ENCODE data around the gene TOP2A. TPM values are rescaled to one million over a fixed set of nuclear protein-coding genes. Genes with fewer than 3 reads are reported as not detected.

TOP2A gene
- total RNA-seq, result 31.7 and 61.5 TPM in 2 replicates

GRCh38 chr17:40417609-40418427, at the start of gene TOP2A:
TOP2A (minus strand) TSS chr17:40417896; CDS start chr17:40417791, 105 bp downstream.

DNA sequence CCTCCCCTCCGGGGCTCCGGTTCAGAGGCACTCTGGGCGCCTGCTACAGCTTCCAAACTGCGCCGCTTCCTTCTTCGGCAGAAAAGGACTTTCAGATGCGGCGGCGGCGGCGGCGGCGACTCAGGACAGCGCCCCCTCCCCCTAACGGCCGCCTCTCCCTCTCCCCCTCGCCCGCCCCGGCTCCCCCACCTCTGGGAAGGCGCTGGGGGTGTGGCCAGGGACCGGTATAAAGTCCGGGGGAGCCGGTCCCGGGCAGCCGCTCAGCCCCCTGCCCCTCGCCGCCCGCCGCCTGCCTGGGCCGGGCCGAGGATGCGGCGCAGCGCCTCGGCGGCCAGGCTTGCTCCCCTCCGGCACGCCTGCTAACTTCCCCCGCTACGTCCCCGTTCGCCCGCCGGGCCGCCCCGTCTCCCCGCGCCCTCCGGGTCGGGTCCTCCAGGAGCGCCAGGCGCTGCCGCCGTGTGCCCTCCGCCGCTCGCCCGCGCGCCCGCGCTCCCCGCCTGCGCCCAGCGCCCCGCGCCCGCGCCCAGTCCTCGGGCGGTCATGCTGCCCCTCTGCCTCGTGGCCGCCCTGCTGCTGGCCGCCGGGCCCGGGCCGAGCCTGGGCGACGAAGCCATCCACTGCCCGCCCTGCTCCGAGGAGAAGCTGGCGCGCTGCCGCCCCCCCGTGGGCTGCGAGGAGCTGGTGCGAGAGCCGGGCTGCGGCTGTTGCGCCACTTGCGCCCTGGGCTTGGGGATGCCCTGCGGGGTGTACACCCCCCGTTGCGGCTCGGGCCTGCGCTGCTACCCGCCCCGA, 25.7 kb upstream of the TOP2A start, which contains the start of gene IGFBP4:
TSS of gene IGFBP4 (plus strand) at position 255 of the 792 bp plus-strand sequence. CDS start at position 541, 286 bp downstream.

DNA sequence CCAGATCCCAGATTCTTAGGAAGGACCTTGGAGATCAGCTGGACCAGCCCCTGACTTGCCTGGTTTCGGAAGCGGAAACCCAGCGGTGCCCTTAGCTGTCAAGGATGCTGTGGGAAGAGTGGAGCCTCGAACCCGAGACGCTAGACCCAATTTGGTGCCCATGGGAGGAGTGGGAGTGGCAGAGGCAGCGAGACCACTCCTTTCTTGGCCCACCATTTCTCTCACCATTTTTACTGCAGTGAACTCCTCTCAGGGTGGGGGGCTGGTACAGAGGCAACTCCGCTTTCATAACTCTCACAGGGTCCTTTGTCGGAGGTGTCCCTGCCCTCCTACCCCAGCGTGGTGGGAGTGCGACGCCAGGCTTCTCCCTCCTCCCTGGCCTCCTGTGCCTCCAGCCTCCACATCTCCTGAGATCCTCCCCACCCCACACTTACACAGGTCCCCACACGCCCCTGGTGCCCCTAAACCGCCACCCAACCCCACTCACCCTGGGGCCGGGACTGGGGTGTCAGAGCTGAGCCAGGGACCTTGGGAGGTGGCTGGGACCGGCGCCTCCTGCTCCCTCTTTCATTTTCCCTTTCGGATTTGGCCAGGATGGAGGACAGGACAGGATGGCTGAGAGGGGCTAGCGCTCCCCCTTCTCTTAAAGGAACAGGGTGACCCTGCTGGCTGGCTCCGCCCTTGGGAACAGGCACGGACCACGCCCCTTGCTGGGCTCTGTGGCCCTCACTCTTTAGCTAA, 53.4 kb downstream of the TOP2A start, which contains the start of gene GJD3:
TSS of gene GJD3 (minus strand) at position 617 of the 741 bp plus-strand sequence. CDS start 922 bp downstream, outside the sequence.

Small RNAs within 50 kb of the gene (small RNA-seq; reads per million reads assigned to genes)
- gene RF00019 (not detected), gene RNA5SP441 (not detected)

Other genes starting within 250 kb of the TOP2A start
- gene RAPGEFL1, start 240.4 kb downstream of the TOP2A start, total RNA-seq, result 2.2 and 2.6 TPM in 2 replicates
- gene WIPF2, start 198.6 kb downstream of the TOP2A start, total RNA-seq, result 10.9 and 13.1 TPM in 2 replicates
- gene CDC6, start 130.0 kb downstream of the TOP2A start, total RNA-seq, result 11.4 and 28.1 TPM in 2 replicates
- gene RARA, start 108.7 kb downstream of the TOP2A start, total RNA-seq, result 26.5 and 43.8 TPM in 2 replicates
- gene GJD3, start 53.2 kb downstream of the TOP2A start, total RNA-seq, result 0.38 and 0.65 TPM in 2 replicates
- gene IGFBP4, start 25.6 kb upstream of the TOP2A start, total RNA-seq, result 180 and 262 TPM in 2 replicates
- not detected in 2 replicates for gene TNS4, start 83.7 kb upstream of the TOP2A start, total RNA-seq
- gene CCR7, start 147.6 kb upstream of the TOP2A start, total RNA-seq, result not detected in 2 replicates
- 100 and 136 TPM in 2 replicates for gene SMARCE1, start 229.9 kb upstream of the TOP2A start, total RNA-seq
- not detected in 2 replicates for gene KRT222, start 247.3 kb upstream of the TOP2A start, total RNA-seq

Measured in vein endothelial cell (primary cell).